Stimulated activated naive CD8-positive, alpha-beta T cell treated with anti-CD3 and anti-CD28 coated beads, Interleukin-15, Interleukin-2, amounts not matched to agents 100 U/mL and 50 U/mL, for 24 hours (primary cell): ENCODE results near the gene DNAJA4.
A peak's percentile ranks its signal among the peaks of the same experiment; 100 is the strongest.

Experiments
- ATAC-seq: fragments of 150-1000 bp; cut with Tn5 transposase; one replicate; pipeline ENCODE4 v1.10.0; 2021
- DNase-seq: peaks from one replicate; pipeline ENCODE4 v3.0.0; 2021

DNAJA4 gene

GRCh38 chr15:78280319-78281072 is 16.1 kb downstream of the DNAJA4 start:
- ATAC-seq (peak; percentile 65), DNase-seq (no peak)

- DNase-seq (no peak), ATAC-seq (no peak)
These were observed 18.0 kb downstream of the DNAJA4 start for GRCh38 chr15:78282324-78282723.

GRCh38 chr15:78284758-78285157 is 20.4 kb downstream of the DNAJA4 start:
- no peak for DNase-seq
- ATAC-seq, result no peak

GRCh38 chr15:78290222-78290621 is 25.9 kb downstream of the DNAJA4 start:
- ATAC-seq, result no peak
- no peak for DNase-seq

- DNase-seq, result no peak
- no peak for ATAC-seq
These were observed 26.7 kb downstream of the DNAJA4 start for GRCh38 chr15:78291052-78291451.

- no peak for ATAC-seq
- no peak for DNase-seq
These were observed 27.3 kb downstream of the DNAJA4 start for GRCh38 chr15:78291698-78292097.

GRCh38 chr15:78292219-78292618 is 27.9 kb downstream of the DNAJA4 start:
- DNase-seq, result no peak
- no peak for ATAC-seq

- ATAC-seq (peak; percentile 98), DNase-seq (peak; percentile 94)
These were observed 35.0 kb downstream of the DNAJA4 start, which contains the start of gene SKIC8 for GRCh38 chr15:78299101-78299930. SKIC8 (minus strand) TSS chr15:78299609; CDS start chr15:78295686, 3,923 bp downstream.

GRCh38 chr15:78301326-78301725 is 37.0 kb downstream of the DNAJA4 start:
- no peak for DNase-seq
- ATAC-seq, result no peak

- no peak for DNase-seq
These were observed 37.5 kb downstream of the DNAJA4 start for GRCh38 chr15:78301828-78302227.

GRCh38 chr15:78302579-78303312 is 38.4 kb downstream of the DNAJA4 start:
- DNase-seq, result no peak
- ATAC-seq, result no peak

More at GRCh38 chr15:78301828-78302227, 37.5 kb downstream of the DNAJA4 start:
- no peak for ATAC-seq

GRCh38 chr15:78304216-78305066 is 40.1 kb downstream of the DNAJA4 start:
- ATAC-seq, result no peak
- DNase-seq, result no peak

GRCh38 chr15:78306176-78306774 is 41.9 kb downstream of the DNAJA4 start:
- no peak for DNase-seq
- no peak for ATAC-seq

GRCh38 chr15:78307976-78308375 is 43.6 kb downstream of the DNAJA4 start:
- DNase-seq (no peak), ATAC-seq (no peak)

GRCh38 chr15:78308422-78309032 is 44.2 kb downstream of the DNAJA4 start:
- ATAC-seq (peak; percentile 89), DNase-seq (peak; percentile 76)

- ATAC-seq (no peak), DNase-seq (no peak)
These were observed 46.9 kb downstream of the DNAJA4 start for GRCh38 chr15:78311292-78311691.

- no peak for ATAC-seq
- no peak for DNase-seq
These were observed 48.2 kb downstream of the DNAJA4 start for GRCh38 chr15:78312536-78312935.

- ATAC-seq, result no peak
- DNase-seq, result no peak
These were observed 48.6 kb downstream of the DNAJA4 start for GRCh38 chr15:78312957-78313356.

- DNase-seq (no peak), ATAC-seq (no peak)
These were observed 49.0 kb downstream of the DNAJA4 start for GRCh38 chr15:78313383-78313782.

GRCh38 chr15:78314181-78314581 is 49.8 kb downstream of the DNAJA4 start:
- DNase-seq (no peak), ATAC-seq (no peak)
